GM23338 (cell line): Measurements from ENCODE around the gene AGRN. TPM values are rescaled to one million over a fixed set of nuclear protein-coding genes. Genes with fewer than 3 reads are reported as not detected.
"Not testable (repeated sequence)": the region's sequence is repeated elsewhere in the genome, so short reads cannot be mapped to it uniquely, and the experiment has no call there.

Source experiments
- ATAC-seq: fragments of 200-7000 bp; cut with Tn5 transposase; 3 replicates; pipeline ENCODE4 v1.9.1; 2020
- DNase-seq: peaks from one replicate; pipeline ENCODE4 v3.0.0-alpha.2; 2015; ENCODE audit warnings: low spot score
- H2AFZ ChIP-seq: fragments of 200-600 bp; sonication (generic); 2 replicates; pipeline ENCODE4 v1.8.0; 2016; ENCODE audit warnings: antibody characterized with exemption, mild to moderate bottlenecking, moderate library complexity
- H3F3A ChIP-seq: fragments of 200-600 bp; sonication (generic); replicated peaks from 2 replicates; pipeline ENCODE4 v1.8.0; 2017; ENCODE audit warnings: antibody characterized with exemption, mixed run types, low read depth
- H3K27ac ChIP-seq: fragments of 200-600 bp; sonication (generic); 2 replicates; pipeline ENCODE4 v1.6.1; 2016; ENCODE audit warnings: low read depth
- H3K27me3 ChIP-seq: fragments of 200-600 bp; sonication (generic); 2 replicates; pipeline ENCODE4 v1.8.0; 2016; ENCODE audit warnings: mild to moderate bottlenecking, mixed run types, moderate library complexity; ENCODE audit not compliant: insufficient read depth
- H3K36me3 ChIP-seq: fragments of 200-600 bp; sonication (generic); 2 replicates; pipeline ENCODE4 v1.8.0; 2016; ENCODE audit warnings: mild to moderate bottlenecking; ENCODE audit not compliant: insufficient read depth
- H3K4me1 ChIP-seq: fragments of 200-600 bp; sonication (generic); 2 replicates; pipeline ENCODE4 v1.8.0; 2016; ENCODE audit warnings: mild to moderate bottlenecking, moderate library complexity; ENCODE audit not compliant: insufficient read depth
- H3K4me2 ChIP-seq: fragments of 200-600 bp; sonication (generic); 2 replicates; pipeline ENCODE4 v1.7.1; 2017; ENCODE audit warnings: mixed run types
- H3K4me3 ChIP-seq: fragments of 200-600 bp; sonication (generic); 2 replicates; pipeline ENCODE4 v1.6.1; 2016; ENCODE audit warnings: mixed run types
- H3K79me2 ChIP-seq: fragments of 200-600 bp; sonication (generic); replicated peaks from 2 replicates; pipeline ENCODE4 v1.8.0; 2017; ENCODE audit warnings: mild to moderate bottlenecking; ENCODE audit not compliant: insufficient read depth
- H3K9me2 ChIP-seq: fragments of 200-600 bp; sonication (generic); 2 replicates; pipeline ENCODE4 v1.8.0; 2017; ENCODE audit not compliant: insufficient read depth
- H4K20me1 ChIP-seq: fragments of 200-600 bp; sonication (generic); replicated peaks from 2 replicates; pipeline ENCODE4 v1.8.0; 2017; ENCODE audit warnings: mild to moderate bottlenecking; ENCODE audit not compliant: insufficient read depth
- H3K27ac Mint-ChIP-seq: 2 replicates; pipeline ENCODE4 v1.8.0; 2020; ENCODE audit warnings: inconsistent platforms, mild to moderate bottlenecking, moderate library complexity, mixed read lengths
- H3K27me3 Mint-ChIP-seq: 3 replicates; pipeline ENCODE4 v1.8.0; 2022; ENCODE audit warnings: low read depth, mild to moderate bottlenecking, moderate library complexity, mixed read lengths, inconsistent platforms; ENCODE audit not compliant: insufficient read depth, poor library complexity
- H3K36me3 Mint-ChIP-seq: 3 replicates; pipeline ENCODE4 v1.8.0; 2021; ENCODE audit warnings: low read depth, mild to moderate bottlenecking, inconsistent platforms, moderate library complexity, mixed read lengths
- H3K4me1 Mint-ChIP-seq: 3 replicates; pipeline ENCODE4 v1.8.0; 2020; ENCODE audit warnings: mild to moderate bottlenecking, inconsistent platforms, mixed read lengths
- H3K4me3 Mint-ChIP-seq: 3 replicates; pipeline ENCODE4 v1.8.0; 2021; ENCODE audit warnings: moderate library complexity, mild to moderate bottlenecking, inconsistent platforms, mixed read lengths
- H3K9me3 Mint-ChIP-seq: 3 replicates; pipeline ENCODE4 v1.8.0; 2020; ENCODE audit warnings: moderate library complexity, mild to moderate bottlenecking, inconsistent platforms, mixed read lengths
- CTCF ChIP-seq, 2 experiments: fragments of 200-600 bp in 1 of 2; sonication (generic) in 1 of 2; conservative IDR thresholded peaks; 2 replicates each; pipeline versions ENCODE4 v1.5.1 to v1.6.1; 2016 to 2017; ENCODE audit warnings: antibody characterized with exemption in 2 of 2, low read depth in 2 of 2, mild to moderate bottlenecking in 2 of 2, moderate library complexity in 1 of 2
- ETS1 ChIP-seq: IDR thresholded peaks from 2 replicates; pipeline ENCODE4 v1.6.1; 2016; ENCODE audit warnings: antibody characterized with exemption
- EZH2phosphoT487 ChIP-seq: fragments of 200-600 bp; sonication (generic); IDR thresholded peaks from one replicate; pipeline ENCODE4 v1.8.1; 2018; ENCODE audit warnings: antibody characterized with exemption; ENCODE audit not compliant: unreplicated experiment
- REST ChIP-seq: IDR thresholded peaks from one replicate; pipeline ENCODE4 v1.6.1; 2018; ENCODE audit warnings: antibody characterized with exemption; ENCODE audit not compliant: unreplicated experiment
- STAT1 ChIP-seq: IDR thresholded peaks from one replicate; pipeline ENCODE4 v1.6.1; 2016; ENCODE audit warnings: antibody characterized with exemption; ENCODE audit not compliant: unreplicated experiment
- ZNF114 ChIP-seq: fragments of 250-450 bp; sonication (Bioruptor Pico); IDR thresholded peaks from 2 replicates; pipeline ENCODE4 v1.5.0; 2020; ENCODE audit warnings: mild to moderate bottlenecking, moderate library complexity
- ZNF331 ChIP-seq: fragments of 250-450 bp; sonication (Bioruptor Pico); IDR thresholded peaks from 2 replicates; pipeline ENCODE4 v1.5.0; 2020; ENCODE audit warnings: low read depth, mild to moderate bottlenecking, moderate library complexity
- polyA plus RNA-seq: library from polyadenylated mRNA; unstranded; fragments of >200 nt; fragmentation: Nextera tagmentation; extraction: Ambion mirVana; gene quantifications from 2 replicates; pipeline ENCODE4 v1.2.1, GENCODE V29; 2016
- total RNA-seq: library from RNA; depleted of rRNA; stranded (reverse); fragments of >200 nt; shearing (Covaris generic); gene quantifications from 2 replicates; pipeline ENCODE4 v1.2.3, GENCODE V29; 2014

The AGRN gene
- total and polyA plus RNA-seq, 2 experiments from 2014 or later, result 12.3 to 185 TPM

DNA sequence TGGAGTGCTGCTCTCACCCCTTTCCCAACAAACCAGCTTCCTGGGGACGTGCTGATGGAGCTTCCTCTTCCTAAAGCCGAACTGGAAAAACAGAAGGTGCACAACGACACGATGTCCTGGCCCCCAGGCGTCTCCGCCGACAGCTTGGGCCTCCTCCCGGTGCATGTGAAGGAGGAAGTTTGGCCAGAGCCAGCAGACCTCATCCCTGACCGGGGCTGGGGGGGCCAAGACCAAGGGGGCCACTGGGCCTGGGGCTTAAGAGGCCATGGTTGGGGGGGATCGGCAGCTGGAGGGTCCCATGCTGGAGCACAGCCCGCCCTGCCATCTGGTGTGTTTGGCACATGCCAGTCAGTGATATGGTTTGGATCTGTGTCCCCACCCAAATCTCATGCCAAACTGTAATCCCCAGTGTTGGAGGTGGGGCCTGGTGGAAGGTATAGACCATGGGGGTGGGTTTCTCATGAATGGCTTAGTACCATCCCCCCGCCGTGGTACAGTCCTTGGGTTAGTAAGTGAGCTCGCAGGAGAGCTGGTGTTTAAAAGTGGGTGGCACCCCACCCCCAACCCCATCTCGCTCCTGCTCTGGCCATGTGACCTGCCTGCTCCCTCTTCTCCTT lies 26.4 kb upstream of the AGRN start:
- Mint-ChIP-seq H3K9me3 (peaks cover 21% of the 10 kb centered on the region), H3K4me3 (no peak overlapping the region), H3K4me1 (peaks cover 3% of the 10 kb centered on the region), H3K36me3 (peaks cover 4% of the 10 kb centered on the region), H3K27me3 (peaks cover 79% of the 10 kb centered on the region), H3K27ac (no peak overlapping the region)
- peaks cover 8% of the 10 kb centered on the region for H3K4me1 ChIP-seq
- H3K27me3 ChIP-seq, result peaks cover 93% of the 10 kb centered on the region
- no peak overlapping the region for H3K4me2 ChIP-seq
- no peak for TF ChIP-seq EZH2phosphoT487
- 0 out of 2 replicates have a peak, but pooled peaks cover 2% of the 10 kb centered on the region for H3F3A ChIP-seq
- no peak overlapping the region for H3K4me3 ChIP-seq
- ATAC-seq (no peak), DNase-seq (no peak)
- H3K9me2 ChIP-seq, result no peaks in the 10 kb centered on the region
- no peaks in the 10 kb centered on the region for H4K20me1 ChIP-seq
- H3K79me2 ChIP-seq, result no peaks in the 10 kb centered on the region
- H3K27ac ChIP-seq, result no peak overlapping the region
- no peaks in the 10 kb centered on the region for H3K36me3 ChIP-seq
- H2AFZ ChIP-seq, result no peak overlapping the region

- H3K4me1 Mint-ChIP-seq, H3K36me3 ChIP-seq, H3K36me3 Mint-ChIP-seq, DNase-seq, H3K9me2 ChIP-seq, H3K27ac ChIP-seq, H3K4me2 ChIP-seq, H3K27ac Mint-ChIP-seq, H3K4me3 ChIP-seq, H3K4me3 Mint-ChIP-seq, H3K79me2 ChIP-seq, H2AFZ ChIP-seq, H3K4me1 ChIP-seq, ATAC-seq, H3F3A ChIP-seq, H4K20me1 ChIP-seq: not testable (repeated sequence)
- Mint-ChIP-seq H3K27me3 (peaks cover 74% of the 10 kb centered on the region), H3K9me3 (peaks cover 21% of the 10 kb centered on the region)
- H3K27me3 ChIP-seq, result peaks cover 93% of the 10 kb centered on the region
Measured at GRCh38 chr1:994546-994945, 25.4 kb upstream of the AGRN start.

GRCh38 chr1:995665-996633 lies 24.0 kb upstream of the AGRN start:
- Histone ChIP-seq H3K4me1 (peaks cover 8% of the 10 kb centered on the region), H3F3A (peaks cover 5% of the 10 kb centered on the region; the same call in 1 of the 2 replicates), H3K36me3 (no peaks in the 10 kb centered on the region), H2AFZ (no peak overlapping the region), H3K9me2 (no peaks in the 10 kb centered on the region), H3K79me2 (no peaks in the 10 kb centered on the region), H3K27me3 (peaks cover 92% of the 10 kb centered on the region), H4K20me1 (no peaks in the 10 kb centered on the region), H3K4me3 (no peak overlapping the region), H3K27ac (no peak overlapping the region), H3K4me2 (no peak overlapping the region)
- H3K36me3 Mint-ChIP-seq, result peaks cover 4% of the 10 kb centered on the region
- DNase-seq (peak; percentile 26), ATAC-seq (no peak)
- H3K27me3 Mint-ChIP-seq, result peaks cover 76% of the 10 kb centered on the region
- peaks cover 5% of the 10 kb centered on the region for H3K4me1 Mint-ChIP-seq
- no peak overlapping the region for H3K27ac Mint-ChIP-seq
- no peak overlapping the region; the same call in 2 of the 3 replicates for H3K4me3 Mint-ChIP-seq
- peaks cover 23% of the 10 kb centered on the region for H3K9me3 Mint-ChIP-seq
- no peak for TF ChIP-seq REST
- TF ChIP-seq CTCF (conservative IDR thresholded peaks at IDR 0.05; ENCODE audit: low read depth in 2 of 2), result no peak
- TF ChIP-seq ZNF331 (CRISPR knock-in tag), result no peak
- TF ChIP-seq ETS1, result no peak
- TF ChIP-seq ZNF114 (CRISPR knock-in tag), result no peak
- no peak for TF ChIP-seq STAT1
